CD4-positive, alpha-beta T cell treated with Interleukin-21 for 1 hour (primary cell): ENCODE results near the gene ASCC3.

Source experiments
- DNase-seq: peaks from one replicate; pipeline ENCODE4 v3.0.0-alpha.2; 2020

The ASCC3 gene

DNA sequence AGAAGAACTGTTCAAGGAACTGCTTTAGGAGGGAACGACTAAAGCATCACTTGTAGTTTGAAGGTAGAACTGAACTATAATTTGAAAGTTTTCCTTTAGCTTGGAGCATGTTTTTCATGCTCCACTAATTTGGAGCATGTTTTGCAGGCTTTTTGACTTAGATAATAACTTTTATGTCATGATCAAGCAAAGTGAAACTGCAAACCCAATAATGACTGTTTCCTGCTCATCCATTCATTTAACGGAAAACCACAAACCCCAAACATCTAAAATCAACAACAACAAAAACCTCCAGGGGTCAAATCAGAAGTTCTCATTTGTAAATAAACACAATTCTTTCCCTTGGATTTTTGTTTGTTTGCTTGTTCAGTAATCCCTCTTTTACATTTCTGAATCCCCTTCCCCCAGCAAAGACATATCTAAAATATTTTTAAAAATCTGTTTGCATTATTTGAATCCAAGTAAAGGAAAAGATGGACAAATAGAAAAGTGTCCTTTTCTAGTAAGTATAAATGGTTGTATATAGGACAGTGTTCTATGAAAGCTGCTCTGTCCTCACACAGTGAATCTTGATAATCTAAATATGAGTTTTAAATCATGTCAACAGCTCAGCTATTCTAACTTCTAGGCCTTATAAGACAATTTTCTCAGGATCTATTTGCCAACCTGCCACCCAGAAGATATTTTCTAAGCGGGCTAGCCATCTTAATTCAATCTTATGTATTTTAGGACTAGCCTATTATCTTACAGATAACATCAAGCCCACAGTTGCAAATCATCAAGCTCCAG lies 419.0 kb downstream of the ASCC3 start:
- no peak for DNase-seq

- DNase-seq = no peak
Observed at GRCh38 chr6:100461278-100461916, 419.7 kb downstream of the ASCC3 start.

GRCh38 chr6:100460650-100461204 lies 420.4 kb downstream of the ASCC3 start:
- no peak for DNase-seq

DNA sequence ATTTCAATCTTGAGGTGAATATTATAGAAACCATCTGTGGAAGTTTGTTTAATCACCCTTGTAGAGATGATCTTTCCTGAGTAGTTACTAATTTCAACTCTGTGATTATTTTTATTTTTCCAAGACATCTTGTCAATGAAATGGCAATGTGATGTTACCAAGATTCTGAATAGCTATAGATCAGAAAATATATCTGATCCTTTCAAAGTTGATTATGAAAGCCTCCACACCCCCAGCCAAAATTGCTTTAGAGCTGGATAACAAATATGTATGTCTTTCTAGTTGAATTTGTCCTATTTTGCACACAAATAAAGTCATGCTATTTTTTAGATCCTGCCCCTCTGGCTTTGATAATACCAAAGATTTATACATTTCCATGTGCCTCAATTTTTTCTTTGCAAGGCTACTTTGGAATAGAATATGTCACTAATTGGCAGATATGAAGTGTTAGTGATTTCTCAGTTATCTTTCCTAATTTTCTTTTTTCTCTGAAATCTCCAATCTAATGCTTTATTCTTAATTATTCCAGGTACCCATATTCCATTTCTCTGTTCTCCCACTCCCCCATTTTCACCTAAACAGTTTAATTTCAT lies 421.4 kb downstream of the ASCC3 start:
- no peak for DNase-seq

- DNase-seq = no peak
Observed at GRCh38 chr6:100458841-100459591, 422.1 kb downstream of the ASCC3 start.
